ENCODE measurements around the gene ATRX.

DNA sequence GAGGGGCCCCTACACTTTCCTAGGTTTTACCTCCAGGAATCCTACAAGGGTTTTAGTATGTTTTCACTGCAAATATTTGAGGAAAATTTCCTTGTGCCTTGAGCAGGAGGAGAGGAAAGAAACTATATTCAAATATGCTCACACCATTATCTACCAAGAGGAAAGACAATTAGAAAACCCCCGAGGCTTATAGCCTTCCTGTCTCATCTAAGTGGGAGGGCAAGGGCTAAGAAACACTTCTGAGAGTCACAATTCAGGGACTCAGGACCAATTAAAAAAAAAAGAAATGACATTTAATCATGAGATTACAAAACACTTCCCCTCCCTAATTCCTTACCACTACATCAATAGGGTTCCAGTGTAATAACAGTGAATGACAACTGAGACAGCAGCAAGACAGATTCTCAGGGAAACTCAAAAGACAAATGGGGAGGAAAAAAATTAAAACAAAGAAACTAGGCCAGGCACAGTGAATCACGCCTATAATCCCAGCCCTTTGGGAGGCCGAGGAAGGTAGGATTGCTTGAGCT is 45.6 kb downstream of the ATRX start:
- no peak for TF ChIP-seq POLR2A (IDR thresholded peaks at IDR 0.05)
- TF ChIP-seq, protein P1, sequence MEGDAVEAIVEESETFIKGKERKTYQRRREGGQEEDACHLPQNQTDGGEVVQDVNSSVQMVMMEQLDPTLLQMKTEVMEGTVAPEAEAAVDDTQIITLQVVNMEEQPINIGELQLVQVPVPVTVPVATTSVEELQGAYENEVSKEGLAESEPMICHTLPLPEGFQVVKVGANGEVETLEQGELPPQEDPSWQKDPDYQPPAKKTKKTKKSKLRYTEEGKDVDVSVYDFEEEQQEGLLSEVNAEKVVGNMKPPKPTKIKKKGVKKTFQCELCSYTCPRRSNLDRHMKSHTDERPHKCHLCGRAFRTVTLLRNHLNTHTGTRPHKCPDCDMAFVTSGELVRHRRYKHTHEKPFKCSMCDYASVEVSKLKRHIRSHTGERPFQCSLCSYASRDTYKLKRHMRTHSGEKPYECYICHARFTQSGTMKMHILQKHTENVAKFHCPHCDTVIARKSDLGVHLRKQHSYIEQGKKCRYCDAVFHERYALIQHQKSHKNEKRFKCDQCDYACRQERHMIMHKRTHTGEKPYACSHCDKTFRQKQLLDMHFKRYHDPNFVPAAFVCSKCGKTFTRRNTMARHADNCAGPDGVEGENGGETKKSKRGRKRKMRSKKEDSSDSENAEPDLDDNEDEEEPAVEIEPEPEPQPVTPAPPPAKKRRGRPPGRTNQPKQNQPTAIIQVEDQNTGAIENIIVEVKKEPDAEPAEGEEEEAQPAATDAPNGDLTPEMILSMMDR (IDR thresholded peaks at IDR 0.05): no peak
